Lower leg skin (tissue), 3 donors: ENCODE data around the gene TMEM213.

Source experiments
- POLR2A ChIP-seq, 2 donors: fragments of 450-650 bp; IDR thresholded peaks; one replicate each; pipeline ENCODE4 v1.6.1; 2016 to 2017; ENCODE audit warnings: antibody characterized with exemption in 2 of 2, mild to moderate bottlenecking in 1 of 2, moderate library complexity in 1 of 2
- TF ChIP-seq, protein P1 (sequence below), 3 donors: fragments of 450-650 bp; IDR thresholded peaks; one replicate each; pipeline ENCODE4 v1.5.1; 2016; ENCODE audit warnings: antibody characterized with exemption in 3 of 3, mild to moderate bottlenecking in 3 of 3, moderate library complexity in 2 of 3

GRCh38 chr7:138867744-138868143 lies 70.0 kb downstream of the TMEM213 start:
- TF ChIP-seq, protein P1, sequence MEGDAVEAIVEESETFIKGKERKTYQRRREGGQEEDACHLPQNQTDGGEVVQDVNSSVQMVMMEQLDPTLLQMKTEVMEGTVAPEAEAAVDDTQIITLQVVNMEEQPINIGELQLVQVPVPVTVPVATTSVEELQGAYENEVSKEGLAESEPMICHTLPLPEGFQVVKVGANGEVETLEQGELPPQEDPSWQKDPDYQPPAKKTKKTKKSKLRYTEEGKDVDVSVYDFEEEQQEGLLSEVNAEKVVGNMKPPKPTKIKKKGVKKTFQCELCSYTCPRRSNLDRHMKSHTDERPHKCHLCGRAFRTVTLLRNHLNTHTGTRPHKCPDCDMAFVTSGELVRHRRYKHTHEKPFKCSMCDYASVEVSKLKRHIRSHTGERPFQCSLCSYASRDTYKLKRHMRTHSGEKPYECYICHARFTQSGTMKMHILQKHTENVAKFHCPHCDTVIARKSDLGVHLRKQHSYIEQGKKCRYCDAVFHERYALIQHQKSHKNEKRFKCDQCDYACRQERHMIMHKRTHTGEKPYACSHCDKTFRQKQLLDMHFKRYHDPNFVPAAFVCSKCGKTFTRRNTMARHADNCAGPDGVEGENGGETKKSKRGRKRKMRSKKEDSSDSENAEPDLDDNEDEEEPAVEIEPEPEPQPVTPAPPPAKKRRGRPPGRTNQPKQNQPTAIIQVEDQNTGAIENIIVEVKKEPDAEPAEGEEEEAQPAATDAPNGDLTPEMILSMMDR (IDR thresholded peaks at IDR 0.05) = no peak
- TF ChIP-seq POLR2A (IDR thresholded peaks at IDR 0.05) = no peak
